Keratinocyte (primary cell): ENCODE results near the gene SURF2. TPM values are rescaled to one million over a fixed set of nuclear protein-coding genes. Genes with fewer than 3 reads are reported as not detected.

ENCODE experiments used
- DNase-seq: peaks from one replicate; pipeline ENCODE4 v3.0.0-alpha.2; 2011; ENCODE audit warnings: low read depth, missing footprints, low spot score
- FAIRE-seq: peaks from 2 replicates; lab custom pipeline; 2011; peaks lifted over from hg19 to GRCh38; lab: Jason Lieb, UNC
- H2AFZ ChIP-seq: 2 replicates; pipeline ENCODE4 v1.6.0; 2012; ENCODE audit warnings: low read length, control low read depth, inconsistent platforms; ENCODE audit not compliant: control insufficient read depth
- H3K27ac ChIP-seq: 2 replicates; pipeline ENCODE4 v1.5.1; 2011; ENCODE audit warnings: low read length; ENCODE audit not compliant: control insufficient read depth, insufficient read depth
- H3K27me3 ChIP-seq: 3 replicates; pipeline ENCODE4 v1.6.0; 2011; ENCODE audit warnings: low read length; ENCODE audit not compliant: control insufficient read depth, insufficient read depth; ENCODE audit errors: extremely low read depth
- H3K36me3 ChIP-seq, 2 experiments: 2 replicates in 1 of 2; 3 replicates in 1 of 2; pipeline ENCODE4 v1.5.1; 2011; ENCODE audit warnings: low read length in 2 of 2, mild to moderate bottlenecking in 1 of 2; ENCODE audit not compliant: control insufficient read depth in 2 of 2, insufficient read depth in 2 of 2; ENCODE audit errors: extremely low read depth in 1 of 2
- H3K4me1 ChIP-seq: 3 replicates; pipeline ENCODE4 v1.5.1; 2011; ENCODE audit warnings: low read length; ENCODE audit not compliant: control insufficient read depth, insufficient read depth; ENCODE audit errors: extremely low read depth
- H3K4me2 ChIP-seq: 3 replicates; pipeline ENCODE4 v1.6.0; 2011; ENCODE audit warnings: low read depth, low read length; ENCODE audit not compliant: control insufficient read depth, insufficient read depth; ENCODE audit errors: extremely low read depth
- H3K4me3 ChIP-seq, 3 experiments: fragments of 200-600 bp in 1 of 3; sonication (generic) in 1 of 3; 2 replicates in 2 of 3; 3 replicates in 1 of 3; pipeline ENCODE4 v1.5.1; 2011 to 2016; ENCODE audit warnings: low read length in 3 of 3, mild to moderate bottlenecking in 3 of 3, control low read depth in 2 of 3, inconsistent platforms in 1 of 3, low read depth in 1 of 3, mixed read lengths in 1 of 3, mixed run types in 1 of 3, moderate library complexity in 1 of 3; ENCODE audit not compliant: control insufficient read depth in 2 of 3, insufficient read depth in 2 of 3; ENCODE audit errors: extremely low read depth in 1 of 3
- H3K79me2 ChIP-seq: 2 replicates; pipeline ENCODE4 v1.6.0; 2012; ENCODE audit warnings: low read length; ENCODE audit not compliant: control insufficient read depth, insufficient read depth
- H3K9ac ChIP-seq: 3 replicates; pipeline ENCODE4 v1.6.0; 2011; ENCODE audit warnings: low read length; ENCODE audit not compliant: control insufficient read depth, insufficient read depth; ENCODE audit errors: extremely low read depth
- H3K9me1 ChIP-seq: 3 replicates; pipeline ENCODE4 v1.6.0; 2011; ENCODE audit warnings: low read length; ENCODE audit not compliant: control insufficient read depth, insufficient read depth; ENCODE audit errors: extremely low read depth
- H3K9me3 ChIP-seq: 2 replicates; pipeline ENCODE4 v1.5.1; 2012; ENCODE audit warnings: low read depth, low read length; ENCODE audit not compliant: control insufficient read depth
- H4K20me1 ChIP-seq: 3 replicates; pipeline ENCODE4 v1.6.0; 2011; ENCODE audit warnings: low read length; ENCODE audit not compliant: control insufficient read depth, insufficient read depth; ENCODE audit errors: extremely low read depth
- CTCF ChIP-seq, 3 experiments: IDR thresholded peaks in 1 of 3; conservative IDR thresholded peaks in 1 of 3; optimal IDR thresholded peaks in 1 of 3; 2 replicates in 2 of 3; 3 replicates in 1 of 3; pipeline versions ENCODE3 to v1.5.1; 2011; ENCODE audit warnings: low read length in 3 of 3, mild to moderate bottlenecking in 3 of 3, moderate library complexity in 2 of 3, control low read depth in 1 of 3, inconsistent platforms in 1 of 3; ENCODE audit not compliant: insufficient read depth in 2 of 3; ENCODE audit errors: extremely low read depth in 1 of 3
- EZH2 ChIP-seq: IDR thresholded peaks from one replicate; pipeline ENCODE4 v1.6.1; 2012; ENCODE audit warnings: inconsistent platforms, mild to moderate bottlenecking, low read length, moderate library complexity
- dilution Hi-C: fragments of 300-500 bp; cut with MboI; formaldehyde crosslinking; loops from one replicate; pipeline ENCODE4 v1.7.0; 2020; ENCODE audit warnings: low sequenced_read_pairs; ENCODE audit not compliant: extremely low pct_ligation_motif_present
- polyA plus RNA-seq, 5 experiments: library from polyadenylated mRNA; depleted of rRNA in 3 of 5; stranded (reverse) in 3 of 5; stranded (forward) in 1 of 5; unstranded in 1 of 5; fragments of >200 nt; gene quantifications; 1 replicate in 1 of 5; 2 replicates in 3 of 5; 3 replicates in 1 of 5; pipeline versions ENCODE4 v1.2.1 to v1.2.3, GENCODE V29; 2011 to 2012; ENCODE audit warnings: missing spikeins in 2 of 5, low read depth in 1 of 5, low replicate concordance in 1 of 5

Gene SURF2
- polyA plus RNA-seq, 1 donor (not counting 4 experiments of a cell fraction or from before 2014, with no cell fraction given), result 28.2 TPM

GRCh38 chr9:133402689-133403088 lies 46.3 kb downstream of the SURF2 start:
- no peak for FAIRE-seq
- TF ChIP-seq EZH2 (no peak), CTCF (optimal IDR thresholded peaks at IDR 0.05 in 1 of 3, IDR thresholded peaks at IDR 0.05 in 1 of 3, conservative IDR thresholded peaks at IDR 0.05 in 1 of 3; ENCODE audit: extremely low read depth in 1 of 3, insufficient read depth in 2 of 3, low read length in 3 of 3) (no peak)
- Histone ChIP-seq H3K4me3 (no peak overlapping the region), H3K9me1 (no peaks in the 10 kb centered on the region), H3K4me1 (no peaks in the 10 kb centered on the region), H3K27me3 (no peaks in the 10 kb centered on the region), H3K9me3 (no peaks in the 10 kb centered on the region), H4K20me1 (peaks cover 4% of the 10 kb centered on the region), H3K27ac (no peak overlapping the region), H2AFZ (no peak overlapping the region), H3K4me2 (no peak overlapping the region), H3K36me3 (peaks cover 12 to 15% of the 10 kb centered on the region in 2 experiments), H3K9ac (no peak overlapping the region), H3K79me2 (no peaks in the 10 kb centered on the region)
- DNase-seq, result no peak
- dilution Hi-C loops, result no loop called here

GRCh38 chr9:133403766-133404453 lies 47.6 kb downstream of the SURF2 start:
- FAIRE-seq (peak; percentile 86), DNase-seq (peak; percentile 70)
- H3K4me3 ChIP-seq, result no peak overlapping the region
- H3K27ac ChIP-seq, result no peak overlapping the region
- H3K4me1 ChIP-seq, result no peaks in the 10 kb centered on the region
- no peaks in the 10 kb centered on the region for H3K9me1 ChIP-seq
- no peaks in the 10 kb centered on the region for H3K27me3 ChIP-seq
- H3K4me2 ChIP-seq, result no peak overlapping the region
- no peaks in the 10 kb centered on the region for H3K9me3 ChIP-seq
- H3K79me2 ChIP-seq, result no peaks in the 10 kb centered on the region
- no peak overlapping the region for H3K9ac ChIP-seq
- peaks cover 4% of the 10 kb centered on the region for H4K20me1 ChIP-seq
- H2AFZ ChIP-seq, result no peak overlapping the region
- peaks cover 18 to 19% of the 10 kb centered on the region in 2 experiments for H3K36me3 ChIP-seq
- TF ChIP-seq EZH2 (no peak), CTCF (optimal IDR thresholded peaks at IDR 0.05 in 1 of 3, IDR thresholded peaks at IDR 0.05 in 1 of 3, conservative IDR thresholded peaks at IDR 0.05 in 1 of 3; ENCODE audit: extremely low read depth in 1 of 3, insufficient read depth in 2 of 3, low read length in 3 of 3) (peak; percentile 75 to 90 (median 89))
- dilution Hi-C loops, result no loop called here
